Heart left ventricle (tissue), 13 donors: ENCODE results near the gene RAB38.

Source experiments
- CTCF ChIP-seq, 12 donors: fragments of 200-600 bp; sonication (generic) in 4 of 12; IDR thresholded peaks; one replicate each; pipeline versions ENCODE4 v1.5.0 to v1.8.0; 2018 to 2022; ENCODE audit warnings: antibody characterized with exemption in 12 of 12, mild to moderate bottlenecking in 5 of 12
- POLR2A ChIP-seq, 2 donors: fragments of 450-650 bp; IDR thresholded peaks; one replicate each; pipeline ENCODE4 v1.6.1; 2017; ENCODE audit warnings: antibody characterized with exemption in 2 of 2, mild to moderate bottlenecking in 2 of 2, moderate library complexity in 2 of 2
- donor health status: ischemic (EF 13 %, LVEDD 7.1; RV severe dilation, severe dysfunction).
- donor health status: DM: no; HTN: yes; CAD: no.
- donor health status: DM: no; HTN: no; CAD: no.
- donor health status: ischemic (EF 25% LVEDD 6.9; RV normal size, moderate dysfunction).
- donor health status: ischemic (EF 25% LVEDD 5.7; RV mildly dilated, moderate dysfunction).
- donor health status: ischemic (EF 35%, LVEDD 5.7; RV mildly dilated, moderate dysfunction).
- donor health status: nonischemic (EF 11% LVEDD 7.7; RV severe dilation, severe dysfunction).
- donor health status: DM: yes; HTN: yes; CAD: no.
- donor health status: PGD.
- donor health status: ischemic (EF 29% LVEDD 5.4; RV normal size, mild dysfunction).
- donor health status: nonischemic (EF 23%, LVEDD 6.1; RV moderate dilation, normal function).

- no peak for TF ChIP-seq CTCF (IDR thresholded peaks at IDR 0.05)
- TF ChIP-seq POLR2A (IDR thresholded peaks at IDR 0.05) = no peak
Observed at GRCh38 chr11:88070437-88070836, 104.8 kb downstream of the RAB38 start.
